Stomach (tissue), 9 donors: ENCODE data around the gene PYGB. TPM values are rescaled to one million over a fixed set of nuclear protein-coding genes. Genes with fewer than 3 reads are reported as not detected.

Experiments used
- DNase-seq, 2 donors: peaks; one replicate each; pipeline versions ENCODE4 v3.0.0 to v3.0.0-alpha.2; 2013 to 2019
- H3K27ac ChIP-seq, 5 donors: fragments of 200-600 bp in 4 of 5; sonication (generic) in 4 of 5; one replicate each; pipeline ENCODE4 v1.5.1; 2013 to 2019; ENCODE audit warnings: mild to moderate bottlenecking in 1 of 5, moderate library complexity in 1 of 5
- H3K27me3 ChIP-seq, 3 donors: fragments of 200-600 bp; sonication (generic); one replicate each; pipeline ENCODE4 v1.5.1; 2017 to 2019; ENCODE audit warnings: mixed run types in 1 of 3
- H3K36me3 ChIP-seq, 4 donors: fragments of 200-600 bp; sonication (generic); 1 replicate in 3 of 4; 2 replicates in 1 of 4; pipeline ENCODE4 v1.5.1; 2016 to 2019
- H3K4me1 ChIP-seq, 4 donors: fragments of 200-600 bp; sonication (generic); one replicate each; pipeline ENCODE4 v1.5.1; 2016 to 2019
- H3K4me3 ChIP-seq, 4 donors: fragments of 200-600 bp; sonication (generic) in 3 of 4; one replicate each; pipeline ENCODE4 v1.5.1; 2016 to 2019; ENCODE audit warnings: mild to moderate bottlenecking in 1 of 4
- H3K9me3 ChIP-seq, 4 donors: fragments of 200-600 bp; sonication (generic); one replicate each; pipeline ENCODE4 v1.5.1; 2016 to 2019
- CTCF ChIP-seq, 7 experiments: fragments of 450-650 bp in 4 of 7; fragments of 200-600 bp in 3 of 7; sonication (generic) in 3 of 7; IDR thresholded peaks; one replicate each; pipeline ENCODE4 v1.5.1; 2016 to 2019; ENCODE audit warnings: antibody characterized with exemption in 7 of 7, control low read depth in 2 of 7, mild to moderate bottlenecking in 1 of 7
- EP300 ChIP-seq: sonication (generic); formaldehyde crosslinking; IDR thresholded peaks from one replicate; pipeline ENCODE4 v1.6.1; 2017; ENCODE audit warnings: antibody characterized with exemption
- POLR2A ChIP-seq, 4 donors: fragments of 450-650 bp; IDR thresholded peaks; one replicate each; pipeline ENCODE4 v1.6.1; 2016; ENCODE audit warnings: antibody characterized with exemption in 4 of 4, control low read depth in 2 of 4, mild to moderate bottlenecking in 1 of 4, moderate library complexity in 1 of 4
- POLR2AphosphoS5 ChIP-seq, 3 donors: sonication (generic); formaldehyde crosslinking; IDR thresholded peaks; one replicate each; pipeline ENCODE4 v1.6.1; 2016; ENCODE audit warnings: antibody characterized with exemption in 3 of 3
- WGBS, 5 donors: extraction: QIAGEN DNeasy Blood & Tissue Kit in 3 of 5; methylation state at CpG; one replicate each; pipeline versions ENCODE4 v1.1.5 to v1.1.7; 2013 to 2018; 5-methylcytosine and 5-hydroxymethylcytosine counted together
- intact Hi-C: fragments of 100-400 bp; cut with DNase I; formaldehyde crosslinking; loops from one replicate; pipeline ENCODE4 v1.15.1; 2023; ENCODE audit warnings: low total_unique reads
- polyA plus RNA-seq, 3 donors: library from polyadenylated mRNA; stranded (reverse); fragments of 200-250 nt; gene quantifications; one replicate each; pipeline ENCODE4 v1.2.3, GENCODE V29; 2013
- total RNA-seq, 5 donors: library from RNA; depleted of rRNA; stranded (reverse); fragments of >200 nt; gene quantifications; one replicate each; pipeline versions ENCODE4 v1.1.0 to v1.2.3, GENCODE V29; 2014 to 2016
- donor health status: healthy with polysubstance abuse.
- donor health status: Bipolar disorder and iron deficiency.
- donor health status: healthy.

The PYGB gene
- total and polyA plus RNA-seq, 8 donors, result 23.1 to 116 (median 49.5) TPM

GRCh38 chr20:25304025-25304549 is 56.2 kb downstream of the PYGB start:
- no peaks in the 10 kb centered on the region for H3K9me3 ChIP-seq
- whole genome bisulfite sequencing, 5 donors, result 85 to 91% (median 89%) methylated on average over 7 to 11 of the region's 11 CpGs
- H3K36me3 ChIP-seq, result peaks cover 9 to 86% (median 82%) of the 10 kb centered on the region in 4 donors
- TF ChIP-seq POLR2A (IDR thresholded peaks at IDR 0.05) (no peak), CTCF (IDR thresholded peaks at IDR 0.05) (no peak), EP300 (no peak), POLR2AphosphoS5 (IDR thresholded peaks at IDR 0.05) (no peak)
- no peak overlapping the region for H3K4me3 ChIP-seq
- H3K27me3 ChIP-seq, result no peaks in the 10 kb centered on the region
- no peak for DNase-seq
- peaks cover 0 to 12% (median under 1%) of the 10 kb centered on the region in 4 donors for H3K4me1 ChIP-seq
- intact Hi-C loops, result no loop called here
- no peak overlapping the region for H3K27ac ChIP-seq

DNA sequence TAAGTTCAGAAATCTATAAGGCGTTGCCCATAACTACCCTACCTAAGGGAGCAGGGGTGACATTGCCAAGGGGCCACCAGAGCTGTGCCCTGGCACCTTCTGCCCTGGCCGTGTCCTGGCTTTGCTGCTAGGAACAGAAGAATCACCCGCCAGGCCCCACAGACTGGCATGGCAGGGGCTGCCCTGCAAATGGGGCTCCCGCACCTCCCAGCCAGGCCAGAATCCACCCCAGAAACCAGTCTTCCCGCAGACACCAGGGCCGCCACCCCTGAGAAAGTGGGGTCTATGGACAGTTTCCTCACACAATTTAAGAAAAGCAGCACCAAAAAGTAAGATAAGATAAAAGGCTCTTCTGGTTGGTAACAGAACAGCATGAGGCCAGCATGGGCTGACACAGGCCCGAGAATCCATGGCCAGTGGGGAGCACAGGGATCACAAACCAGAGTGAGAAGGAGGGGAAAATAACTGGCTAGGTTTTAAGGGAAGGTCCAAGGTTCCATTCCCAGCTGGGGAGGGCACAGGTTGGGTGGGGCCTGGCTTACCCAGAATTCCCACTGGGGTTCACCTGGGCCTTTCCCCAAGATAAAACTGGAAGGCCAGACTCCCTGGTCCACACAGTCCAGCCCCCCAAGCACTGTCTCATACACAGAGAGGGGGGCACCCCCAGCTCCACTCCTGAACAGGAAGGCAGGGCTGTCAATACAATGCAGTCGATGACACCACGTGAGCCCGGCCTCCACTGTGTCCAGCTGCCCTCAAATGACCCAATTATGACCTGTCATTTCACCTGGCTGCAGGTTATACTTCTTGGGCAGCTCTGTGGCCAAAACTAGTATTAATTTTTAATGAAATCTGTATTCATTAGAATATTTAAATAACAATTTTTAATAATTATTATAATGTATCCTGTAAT is 59.4 kb downstream of the PYGB start:
- no peaks in the 10 kb centered on the region for H3K9me3 ChIP-seq
- H3K27ac ChIP-seq, result no peak overlapping the region
- no peak for DNase-seq
- TF ChIP-seq CTCF (IDR thresholded peaks at IDR 0.05) (no peak), POLR2A (IDR thresholded peaks at IDR 0.05) (no peak), POLR2AphosphoS5 (IDR thresholded peaks at IDR 0.05) (no peak), EP300 (no peak)
- H3K36me3 ChIP-seq, result peaks cover 9 to 61% (median 54%) of the 10 kb centered on the region in 4 donors
- H3K27me3 ChIP-seq, result no peaks in the 10 kb centered on the region
- intact Hi-C loops, result no loop called here
- no peak overlapping the region for H3K4me3 ChIP-seq
- WGBS, 5 donors, result 94 to 96% (median 95%) methylated on average over 10 of the region's 10 CpGs
- H3K4me1 ChIP-seq, result peaks cover 22 to 43% (median 26%) of the 10 kb centered on the region in 4 donors

DNA sequence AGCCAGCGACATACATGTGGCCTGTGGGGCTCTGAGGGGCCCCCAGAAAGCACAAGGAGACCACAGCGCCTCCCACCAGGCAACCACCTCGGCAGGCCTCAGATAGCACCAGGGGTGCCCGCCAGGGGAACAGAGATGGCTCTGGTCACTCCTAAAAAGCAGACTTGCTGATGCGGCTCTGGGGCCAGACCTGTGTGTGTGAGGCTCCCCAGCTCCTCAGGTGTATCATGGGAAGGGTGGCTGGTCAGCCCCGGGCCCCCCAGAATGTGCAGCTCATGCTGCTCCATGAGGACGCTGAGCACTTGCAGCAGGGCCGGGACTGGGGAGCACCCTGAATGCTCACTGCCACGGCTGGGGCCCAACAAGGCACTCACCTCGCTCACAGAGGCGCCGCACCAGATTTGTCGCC is 60.2 kb downstream of the PYGB start:
- Histone ChIP-seq H3K9me3 (no peaks in the 10 kb centered on the region), H3K36me3 (peaks cover 9 to 54% (median 46%) of the 10 kb centered on the region in 4 donors), H3K27me3 (no peaks in the 10 kb centered on the region), H3K27ac (peak overlapping the region in 2 of 5 donors; percentile 79 to 83), H3K4me1 (peaks cover 22 to 43% (median 27%) of the 10 kb centered on the region in 4 donors), H3K4me3 (no peak overlapping the region)
- TF ChIP-seq POLR2AphosphoS5 (IDR thresholded peaks at IDR 0.05), result no peak
- no peak for TF ChIP-seq CTCF (IDR thresholded peaks at IDR 0.05)
- TF ChIP-seq POLR2A (IDR thresholded peaks at IDR 0.05), result no peak
- TF ChIP-seq EP300, result no peak
- no peak for DNase-seq
- intact Hi-C loops, result no loop called here
- WGBS, 5 donors, result 89 to 95% (median 93%) methylated on average over 13 of the region's 13 CpGs

DNA sequence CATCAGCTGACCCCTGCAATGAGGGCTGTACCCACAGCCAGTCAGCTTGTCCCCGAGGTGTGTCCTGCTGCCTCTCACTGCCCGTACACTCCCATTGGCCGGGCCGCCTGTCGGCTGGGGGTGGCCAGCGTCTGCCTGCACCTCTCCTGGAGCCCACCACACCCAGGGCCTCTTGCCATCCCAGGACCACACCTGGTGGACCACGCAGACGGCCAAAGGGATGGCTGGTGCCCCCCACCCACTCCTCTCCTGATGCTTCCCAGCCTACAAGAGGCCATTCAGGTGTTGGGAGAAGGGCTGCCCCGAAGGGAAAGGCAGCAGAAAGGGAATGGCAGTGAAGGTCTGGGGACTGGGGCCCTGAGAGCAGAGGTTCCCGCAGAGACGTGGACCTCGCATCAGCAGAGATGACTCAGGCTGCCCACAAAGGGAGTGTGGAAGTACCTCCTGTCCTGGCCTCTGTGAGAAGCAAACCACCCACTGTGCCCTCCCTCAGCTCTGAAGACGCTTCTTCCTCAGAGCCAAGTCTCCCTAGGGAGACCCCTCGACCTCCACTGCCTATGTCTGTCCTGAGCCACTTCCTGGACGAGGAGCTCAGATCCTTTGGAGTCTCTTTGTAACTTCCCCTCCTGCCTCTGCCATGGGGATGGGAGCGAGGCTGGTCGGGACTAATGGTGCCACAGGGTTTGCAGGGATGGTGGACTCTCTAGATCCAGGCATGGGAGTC is 60.9 kb downstream of the PYGB start:
- peaks cover 22 to 43% (median 27%) of the 10 kb centered on the region in 4 donors for H3K4me1 ChIP-seq
- no peak overlapping the region for H3K4me3 ChIP-seq
- no peaks in the 10 kb centered on the region for H3K27me3 ChIP-seq
- H3K27ac ChIP-seq, result peak overlapping the region in 4 of 5 donors; percentile 70 to 83 (median 78)
- no peaks in the 10 kb centered on the region for H3K9me3 ChIP-seq
- peaks cover 9 to 47% (median 40%) of the 10 kb centered on the region in 4 donors for H3K36me3 ChIP-seq
- no peak for DNase-seq
- WGBS, 5 donors, result 83 to 91% (median 88%) methylated on average over 9 to 17 of the region's 17 CpGs
- no peak for TF ChIP-seq CTCF (IDR thresholded peaks at IDR 0.05)
- intact Hi-C loops, result no loop called here
